Peyer's patch (tissue), 4 donors: ENCODE measurements around the gene APC2.

ENCODE experiments used
- CTCF ChIP-seq, 6 experiments: fragments of 450-650 bp in 4 of 6; fragments of 200-600 bp in 2 of 6; sonication (generic) in 1 of 6; IDR thresholded peaks; one replicate each; pipeline ENCODE4 v1.5.1; 2017 to 2019; ENCODE audit warnings: antibody characterized with exemption in 6 of 6, mild to moderate bottlenecking in 3 of 6, moderate library complexity in 1 of 6
- POLR2A ChIP-seq, 2 donors: fragments of 450-650 bp; IDR thresholded peaks; one replicate each; pipeline ENCODE4 v1.5.1; 2017; ENCODE audit warnings: antibody characterized with exemption in 2 of 2, mild to moderate bottlenecking in 2 of 2, moderate library complexity in 2 of 2

- TF ChIP-seq CTCF (IDR thresholded peaks at IDR 0.05), result no peak
- TF ChIP-seq POLR2A (IDR thresholded peaks at IDR 0.05), result no peak
These were observed 39.7 kb upstream of the APC2 start for GRCh38 chr19:1410136-1410786.
